Tibial nerve (tissue), 3 donors: ENCODE measurements around the gene SNX9.

Experiments
- CTCF ChIP-seq, 5 experiments: fragments of 200-600 bp in 3 of 5; fragments of 450-650 bp in 2 of 5; sonication (generic) in 3 of 5; IDR thresholded peaks; one replicate each; pipeline ENCODE4 v1.5.1; 2016 to 2019; ENCODE audit warnings: antibody characterized with exemption in 5 of 5, mild to moderate bottlenecking in 3 of 5, moderate library complexity in 2 of 5
- POLR2A ChIP-seq, 2 donors: fragments of 450-650 bp; IDR thresholded peaks; one replicate each; pipeline ENCODE4 v1.6.1; 2017; ENCODE audit warnings: antibody characterized with exemption in 2 of 2, mild to moderate bottlenecking in 2 of 2, moderate library complexity in 2 of 2

GRCh38 chr6:157789297-157789696 lies 33.7 kb upstream of the SNX9 start:
- TF ChIP-seq CTCF (IDR thresholded peaks at IDR 0.05), result no peak
- no peak for TF ChIP-seq POLR2A (IDR thresholded peaks at IDR 0.05)
